CD4-positive, alpha-beta T cell (primary cell): ENCODE data around the gene SLX1A. TPM values are rescaled to one million over a fixed set of nuclear protein-coding genes. Genes with fewer than 3 reads are reported as not detected.

Source experiments
- ATAC-seq: fragments of 200-7000 bp; cut with Tn5 transposase; one replicate; pipeline ENCODE4 v1.10.0; 2022; ENCODE audit warnings: mild to moderate bottlenecking; ENCODE audit not compliant: poor library complexity
- CTCF ChIA-PET: fragments of 350-600 bp; sonication (Branson Sonifier 250); formaldehyde crosslinking; loops from one replicate; lab custom pipeline; 2021; ENCODE audit warnings: antibody characterized with exemption, inconsistent platforms; lab: Charles Lee
- POLR2A ChIA-PET: fragments of 350-600 bp; sonication (Branson Sonifier 250); formaldehyde crosslinking; loops from one replicate; lab custom pipeline; 2021; ENCODE audit warnings: antibody characterized with exemption, inconsistent platforms; lab: Charles Lee
- DNase-seq, 14 experiments: peaks; one replicate each; pipeline ENCODE4 v3.0.0-alpha.2; 2013 to 2020; ENCODE audit warnings: mixed read lengths in 2 of 14
- H3K27ac ChIP-seq, 2 donors: one replicate each; pipeline versions ENCODE4 v1.5.1 to v1.7.0; 2013; ENCODE audit warnings: low read length in 2 of 2, low read depth in 1 of 2, mild to moderate bottlenecking in 1 of 2
- H3K27me3 ChIP-seq, 2 experiments: 1 replicate in 1 of 2; 2 replicates in 1 of 2; pipeline versions ENCODE4 v1.6.1 to v1.7.0; 2013; ENCODE audit warnings: low read length in 2 of 2, control low read depth in 1 of 2, mild to moderate bottlenecking in 1 of 2, moderate library complexity in 1 of 2; ENCODE audit not compliant: insufficient read depth in 2 of 2, control insufficient read depth in 1 of 2
- H3K36me3 ChIP-seq: one replicate; pipeline ENCODE4 v1.6.1; 2013; ENCODE audit warnings: low read length, control low read depth; ENCODE audit not compliant: insufficient read depth
- H3K4me1 ChIP-seq: one replicate; pipeline ENCODE4 v1.6.1; 2013; ENCODE audit warnings: low read length, control low read depth; ENCODE audit not compliant: insufficient read depth
- H3K4me3 ChIP-seq: one replicate; pipeline ENCODE4 v1.5.1; 2013; ENCODE audit warnings: mild to moderate bottlenecking, low read length, moderate library complexity
- H3K9me3 ChIP-seq, 2 experiments: 1 replicate in 1 of 2; 2 replicates in 1 of 2; pipeline versions ENCODE4 v1.6.1 to v1.7.0; 2013; ENCODE audit warnings: low read length in 2 of 2, mild to moderate bottlenecking in 2 of 2, control low read depth in 1 of 2, moderate library complexity in 1 of 2; ENCODE audit not compliant: control insufficient read depth in 1 of 2, insufficient read depth in 1 of 2
- H3K27ac Mint-ChIP-seq: one replicate; pipeline ENCODE4 v1.8.0; 2020; ENCODE audit warnings: mixed read lengths
- H3K27me3 Mint-ChIP-seq: one replicate; pipeline ENCODE4 v1.8.0; 2021; ENCODE audit warnings: mixed read lengths
- H3K36me3 Mint-ChIP-seq: one replicate; pipeline ENCODE4 v1.8.0; 2021; ENCODE audit warnings: low read depth, mixed read lengths
- H3K4me1 Mint-ChIP-seq: one replicate; pipeline ENCODE4 v1.8.0; 2021; ENCODE audit warnings: low read depth, mixed read lengths
- H3K4me3 Mint-ChIP-seq: one replicate; pipeline ENCODE4 v1.8.0; 2020; ENCODE audit warnings: mild to moderate bottlenecking, mixed read lengths
- H3K9me3 Mint-ChIP-seq: one replicate; pipeline ENCODE4 v1.8.0; 2020; ENCODE audit warnings: mixed read lengths
- intact Hi-C, 2 experiments: fragments of 100-400 bp; cut with DNase I in 1 of 2; cut with micrococcal nuclease in 1 of 2; formaldehyde crosslinking; loops; one replicate each; pipeline versions ENCODE4 v1.15.1 to v1.9.0; 2023 to 2025; cut with DNase I, micrococcal nuclease
- total RNA-seq, 174 experiments: library from RNA in 2 of 174; stranded (reverse) in 2 of 174; gene quantifications; one replicate each; pipeline ENCODE4 v1.2.3 and lab custom pipeline; 2021 to 2026
- TF ChIP-seq, protein P1 (sequence below): fragments of 200-600 bp; IDR thresholded peaks from one replicate; pipeline ENCODE4 v1.8.0; 2022; ENCODE audit warnings: antibody characterized with exemption, mild to moderate bottlenecking

SLX1A gene
- total RNA-seq, 2 experiments from 2014 or later: 18.4 to 28.0 TPM

DNA sequence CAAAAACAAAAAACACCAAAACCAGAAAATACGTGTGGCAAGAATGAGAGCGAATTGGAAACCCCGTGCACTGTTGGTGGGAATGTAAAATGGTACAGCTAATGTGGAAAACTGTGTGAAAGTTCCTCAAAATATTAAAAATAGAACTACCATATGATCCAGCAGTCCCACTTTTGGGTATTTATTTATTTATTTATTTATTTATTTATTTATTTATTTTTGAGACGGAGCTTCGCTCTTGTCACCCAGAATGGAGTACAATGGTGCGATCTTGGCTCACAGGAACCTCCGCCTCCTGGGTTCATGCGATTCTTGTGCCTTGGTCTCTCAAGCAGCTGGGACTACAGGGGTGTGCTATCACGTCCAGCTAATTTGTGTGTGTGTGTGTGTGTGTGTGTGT, 41.2 kb upstream of the SLX1A start:
- TF ChIP-seq, protein P1, sequence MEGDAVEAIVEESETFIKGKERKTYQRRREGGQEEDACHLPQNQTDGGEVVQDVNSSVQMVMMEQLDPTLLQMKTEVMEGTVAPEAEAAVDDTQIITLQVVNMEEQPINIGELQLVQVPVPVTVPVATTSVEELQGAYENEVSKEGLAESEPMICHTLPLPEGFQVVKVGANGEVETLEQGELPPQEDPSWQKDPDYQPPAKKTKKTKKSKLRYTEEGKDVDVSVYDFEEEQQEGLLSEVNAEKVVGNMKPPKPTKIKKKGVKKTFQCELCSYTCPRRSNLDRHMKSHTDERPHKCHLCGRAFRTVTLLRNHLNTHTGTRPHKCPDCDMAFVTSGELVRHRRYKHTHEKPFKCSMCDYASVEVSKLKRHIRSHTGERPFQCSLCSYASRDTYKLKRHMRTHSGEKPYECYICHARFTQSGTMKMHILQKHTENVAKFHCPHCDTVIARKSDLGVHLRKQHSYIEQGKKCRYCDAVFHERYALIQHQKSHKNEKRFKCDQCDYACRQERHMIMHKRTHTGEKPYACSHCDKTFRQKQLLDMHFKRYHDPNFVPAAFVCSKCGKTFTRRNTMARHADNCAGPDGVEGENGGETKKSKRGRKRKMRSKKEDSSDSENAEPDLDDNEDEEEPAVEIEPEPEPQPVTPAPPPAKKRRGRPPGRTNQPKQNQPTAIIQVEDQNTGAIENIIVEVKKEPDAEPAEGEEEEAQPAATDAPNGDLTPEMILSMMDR: no peak
- no peak overlapping the region for H3K27ac ChIP-seq
- no peaks in the 10 kb centered on the region for H3K27me3 Mint-ChIP-seq

DNA sequence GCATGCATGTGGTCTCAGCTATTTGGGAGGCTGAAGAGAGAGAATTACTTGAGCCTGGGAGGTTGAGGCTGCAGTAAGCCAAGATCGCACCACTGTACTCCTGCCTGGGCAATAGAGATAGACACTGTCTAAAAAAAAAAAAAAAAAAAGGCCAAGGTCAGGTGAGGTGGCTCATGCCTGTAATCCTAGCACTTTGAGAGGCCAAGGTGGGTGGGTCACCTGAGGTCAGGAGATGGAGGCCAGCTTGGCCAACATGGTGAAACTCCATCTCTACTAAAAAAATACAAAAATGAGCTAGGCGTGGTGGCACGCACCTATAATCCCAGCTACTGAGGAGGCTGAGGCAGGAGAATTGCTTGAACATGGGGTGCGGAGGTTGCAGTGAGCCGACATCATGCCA, 38.5 kb upstream of the SLX1A start:
- no peak for ATAC-seq
- H3K9me3 Mint-ChIP-seq: no peaks in the 10 kb centered on the region
- no peaks in the 10 kb centered on the region for H3K36me3 ChIP-seq
- peaks cover 0 to 3% of the 10 kb centered on the region in 2 experiments for H3K9me3 ChIP-seq
- TF ChIP-seq, protein P1: no peak
- no peak for DNase-seq
- no peak overlapping the region for H3K27ac Mint-ChIP-seq
- no peak overlapping the region for H3K4me3 ChIP-seq
- POLR2A ChIA-PET: no interaction called here
- H3K27me3 Mint-ChIP-seq: no peaks in the 10 kb centered on the region
- no peaks in the 10 kb centered on the region for H3K27me3 ChIP-seq
- intact Hi-C loops: no loop called here
- H3K4me1 Mint-ChIP-seq: no peaks in the 10 kb centered on the region
- H3K4me1 ChIP-seq: no peaks in the 10 kb centered on the region
- CTCF ChIA-PET: no interaction called here
- H3K36me3 Mint-ChIP-seq: no peaks in the 10 kb centered on the region
- no peak overlapping the region for H3K4me3 Mint-ChIP-seq
- no peak overlapping the region for H3K27ac ChIP-seq

More for the DNA sequence above, 41.2 kb upstream of the SLX1A start:
- Mint-ChIP-seq H3K36me3 (no peaks in the 10 kb centered on the region), H3K27ac (no peak overlapping the region), H3K4me3 (no peak overlapping the region), H3K4me1 (no peaks in the 10 kb centered on the region), H3K9me3 (peaks cover 3% of the 10 kb centered on the region)
- Histone ChIP-seq H3K4me1 (no peaks in the 10 kb centered on the region), H3K9me3 (peaks cover 14 to 17% of the 10 kb centered on the region in 2 experiments), H3K4me3 (no peak overlapping the region), H3K36me3 (no peaks in the 10 kb centered on the region), H3K27me3 (no peaks in the 10 kb centered on the region)
- DNase-seq (no peak), ATAC-seq (no peak)
- intact Hi-C loops: no loop called here
- CTCF ChIA-PET: interaction anchor here (1.0 kb wide), 1 partner anchor 38 kb away, joined by 3 read pairs; no protein-coding TSS in a partner anchor
- POLR2A ChIA-PET: no interaction called here

DNA sequence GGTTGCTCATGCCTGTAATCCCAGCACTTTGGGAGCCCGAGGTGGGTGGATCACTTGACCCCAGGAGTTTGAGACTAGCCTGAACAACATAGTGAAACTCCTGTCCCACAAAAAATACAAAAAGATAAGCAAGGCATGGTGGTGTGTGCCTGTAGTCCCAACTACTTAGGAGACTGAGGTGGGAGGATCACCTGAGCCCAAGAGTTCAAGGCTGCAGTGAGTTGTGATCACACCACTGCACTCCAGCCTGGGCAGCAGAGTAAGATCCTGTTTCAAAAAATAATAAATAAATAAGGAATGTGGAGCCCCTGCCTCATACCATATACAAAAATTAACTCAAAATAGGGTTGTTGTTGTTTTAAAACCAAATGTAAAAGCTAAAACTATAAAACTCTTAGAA, 36.5 kb upstream of the SLX1A start:
- H3K9me3 Mint-ChIP-seq: no peaks in the 10 kb centered on the region
- POLR2A ChIA-PET: no interaction called here
- no peak for ATAC-seq
- TF ChIP-seq, protein P1: no peak
- no peaks in the 10 kb centered on the region for H3K27me3 Mint-ChIP-seq
- no peaks in the 10 kb centered on the region for H3K4me1 Mint-ChIP-seq
- no peaks in the 10 kb centered on the region for H3K36me3 ChIP-seq
- no peak overlapping the region for H3K4me3 ChIP-seq
- no peak overlapping the region for H3K27ac ChIP-seq
- no peaks in the 10 kb centered on the region for H3K27me3 ChIP-seq
- H3K9me3 ChIP-seq: no peaks in the 10 kb centered on the region
- no peak overlapping the region for H3K4me3 Mint-ChIP-seq
- CTCF ChIA-PET: interaction anchor here (0.6 kb wide), 1 partner anchor 22 kb away, joined by 3 read pairs; no protein-coding TSS in a partner anchor
- no peak overlapping the region for H3K27ac Mint-ChIP-seq
- H3K36me3 Mint-ChIP-seq: no peaks in the 10 kb centered on the region
- DNase-seq: no peak
- no peaks in the 10 kb centered on the region for H3K4me1 ChIP-seq
- intact Hi-C loops: no loop called here
